Cardiac septum (tissue), 1 donor: ENCODE measurements around the gene SEC22B. TPM values are rescaled to one million over a fixed set of nuclear protein-coding genes. Genes with fewer than 3 reads are reported as not detected.
"Not testable (repeated sequence)": the region's sequence is repeated elsewhere in the genome, so short reads cannot be mapped to it uniquely, and the experiment has no call there.

Source experiments
- DNase-seq: peaks from one replicate; pipeline ENCODE4 v3.0.0-alpha.2; 2020; ENCODE audit warnings: low spot score
- intact Hi-C: fragments of 100-400 bp; cut with DNase I; formaldehyde crosslinking; loops from one replicate; pipeline ENCODE4 v1.14.0; 2022
- long read RNA-seq: library from polyadenylated mRNA; unstranded; transcript quantifications from one replicate; pipeline ENCODE4 v2.0.0, GENCODE V29; 2021
- total RNA-seq: library from RNA; stranded (reverse); fragmentation: NEBNext Ultra II Directional; extraction: Animal tissue kit (Norgen Biotek cat#: 25700); gene quantifications from one replicate; pipeline ENCODE4 v1.2.1, GENCODE V29; 2021
- donor health status: DM: no; HTN: no; CAD: no.

The SEC22B gene
- 18.4 TPM for total RNA-seq
- long read RNA-seq, full-length matches to known transcripts, result 51 of 65 reads
- long read RNA-seq, partial matches to known transcripts, result 3 of 65 reads
- long read RNA-seq, other reads (novel, unspliced or antisense), result 11 of 65 reads

- DNase-seq, result peak; percentile 96
- intact Hi-C loops, result no loop called here
Measured at GRCh38 chr1:120176092-120176855, at the start of gene SEC22B. SEC22B (minus strand) TSS chr1:120176520; CDS start chr1:120176381, 139 bp downstream.

- DNase-seq, intact Hi-C loops: not testable (repeated sequence)
Measured at GRCh38 chr1:120217933-120218332, 41.6 kb upstream of the SEC22B start.

GRCh38 chr1:120217175-120217929 is 41.0 kb upstream of the SEC22B start:
- intact Hi-C loops, DNase-seq: not testable (repeated sequence)

- DNase-seq, intact Hi-C loops: not testable (repeated sequence)
Measured at GRCh38 chr1:120213606-120214005, 37.3 kb upstream of the SEC22B start.

DNA sequence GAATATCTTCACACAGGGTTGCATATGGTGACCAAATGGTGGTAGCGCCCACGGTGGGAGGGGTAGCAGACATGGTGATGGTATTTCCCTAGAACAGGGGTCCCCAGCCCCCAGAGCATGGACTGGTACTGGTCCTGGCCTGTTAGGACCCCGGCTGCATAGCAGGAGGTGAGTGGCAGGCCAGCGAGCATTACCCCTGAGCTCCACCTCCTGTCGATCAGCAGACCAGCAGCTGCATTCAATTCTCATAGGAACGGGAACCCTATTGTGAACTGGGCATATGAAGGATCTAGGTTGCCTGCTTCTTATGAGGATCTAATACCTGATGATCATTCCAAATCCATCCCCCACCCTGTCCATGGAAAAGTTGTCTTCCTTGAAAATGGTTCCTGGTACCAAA is 34.4 kb upstream of the SEC22B start:
- DNase-seq, intact Hi-C loops: not testable (repeated sequence)

DNA sequence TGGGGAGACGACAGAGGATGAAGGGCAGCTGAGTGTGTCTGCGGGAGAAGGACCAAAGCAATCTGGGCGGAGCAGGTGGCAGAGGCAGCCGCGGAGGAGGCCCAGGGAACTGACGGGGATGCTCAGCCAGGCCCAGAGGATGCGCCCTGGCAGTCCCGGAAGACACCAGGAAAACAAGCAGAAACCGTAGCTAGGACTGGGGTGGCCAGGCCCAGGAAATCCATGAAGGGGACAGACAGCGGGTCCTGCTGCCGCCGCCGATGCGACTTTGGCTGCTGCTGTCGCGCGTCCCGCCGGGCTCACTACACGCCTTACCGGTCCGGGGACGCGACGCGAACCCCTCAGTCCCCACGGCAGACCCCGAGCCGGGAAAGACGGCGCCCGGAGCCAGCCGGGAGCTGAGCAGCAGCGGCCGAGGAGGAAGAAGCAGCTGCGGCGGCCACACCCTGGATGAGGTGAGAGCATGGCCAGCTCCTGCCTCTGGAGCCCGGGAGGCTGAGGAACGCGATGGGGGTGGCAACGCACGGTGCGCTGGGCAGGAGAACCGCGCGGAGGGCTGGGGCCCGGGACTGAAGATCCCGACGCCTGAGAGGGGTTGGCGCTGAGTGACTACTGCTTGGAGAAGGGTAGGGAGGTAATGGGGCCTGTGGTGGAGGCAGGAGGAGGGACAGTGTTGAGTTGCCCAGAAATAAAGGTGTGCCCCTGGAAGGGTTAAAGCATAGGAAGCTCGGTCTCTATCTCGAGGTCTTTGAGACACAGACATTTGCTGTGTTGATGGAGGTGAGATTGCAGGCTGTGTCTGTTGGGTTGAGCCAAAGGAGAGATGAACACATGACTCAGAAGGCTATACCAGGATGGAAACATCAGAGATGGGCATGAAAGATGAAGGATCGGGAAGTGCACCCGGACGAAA is 20.8 kb upstream of the SEC22B start:
- intact Hi-C loops, DNase-seq: not testable (repeated sequence)

DNA sequence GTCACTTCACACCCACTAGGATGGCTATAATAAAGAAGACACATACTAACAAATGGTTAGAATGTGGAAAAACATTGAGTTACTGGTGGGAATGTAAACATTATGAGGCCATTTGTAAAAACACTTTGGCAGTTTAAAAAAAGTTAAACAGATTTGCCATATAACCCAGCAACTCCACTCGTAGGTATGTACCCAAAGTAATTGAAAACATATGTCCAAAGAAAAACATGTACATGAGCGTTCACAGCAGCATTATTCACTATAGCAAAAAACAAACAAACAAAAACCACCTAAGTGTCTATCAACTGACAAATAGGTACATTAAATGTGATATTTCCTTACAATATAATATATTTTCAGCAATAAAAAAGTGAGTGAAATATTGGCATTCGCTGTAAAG is 12.3 kb upstream of the SEC22B start:
- DNase-seq, intact Hi-C loops: not testable (repeated sequence)

DNA sequence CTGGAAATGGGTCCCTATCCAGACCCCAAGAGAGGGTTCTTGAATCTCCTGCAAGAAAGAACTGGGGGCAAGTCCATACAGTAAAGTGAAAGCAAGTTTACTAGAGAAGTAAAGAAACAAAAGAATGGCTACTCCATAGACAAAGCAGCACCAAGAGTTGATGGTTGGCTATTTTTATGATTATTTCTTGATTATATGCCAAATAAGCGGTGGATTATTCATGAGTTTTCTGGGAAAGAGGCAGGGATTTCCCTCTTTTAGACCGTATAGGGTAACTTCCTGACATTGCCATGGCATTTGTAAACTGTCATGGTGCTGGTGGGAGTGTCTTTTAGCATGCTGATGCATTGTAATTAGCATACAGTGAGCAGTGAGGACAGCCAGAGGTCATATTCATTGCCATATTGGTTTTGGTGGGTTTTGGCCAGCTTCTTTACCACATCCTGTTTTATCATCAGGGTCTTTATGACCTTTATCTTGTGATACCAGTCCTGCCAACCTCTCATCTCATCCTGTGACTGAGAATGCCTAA is 5.9 kb upstream of the SEC22B start:
- DNase-seq, intact Hi-C loops: not testable (repeated sequence)

DNA sequence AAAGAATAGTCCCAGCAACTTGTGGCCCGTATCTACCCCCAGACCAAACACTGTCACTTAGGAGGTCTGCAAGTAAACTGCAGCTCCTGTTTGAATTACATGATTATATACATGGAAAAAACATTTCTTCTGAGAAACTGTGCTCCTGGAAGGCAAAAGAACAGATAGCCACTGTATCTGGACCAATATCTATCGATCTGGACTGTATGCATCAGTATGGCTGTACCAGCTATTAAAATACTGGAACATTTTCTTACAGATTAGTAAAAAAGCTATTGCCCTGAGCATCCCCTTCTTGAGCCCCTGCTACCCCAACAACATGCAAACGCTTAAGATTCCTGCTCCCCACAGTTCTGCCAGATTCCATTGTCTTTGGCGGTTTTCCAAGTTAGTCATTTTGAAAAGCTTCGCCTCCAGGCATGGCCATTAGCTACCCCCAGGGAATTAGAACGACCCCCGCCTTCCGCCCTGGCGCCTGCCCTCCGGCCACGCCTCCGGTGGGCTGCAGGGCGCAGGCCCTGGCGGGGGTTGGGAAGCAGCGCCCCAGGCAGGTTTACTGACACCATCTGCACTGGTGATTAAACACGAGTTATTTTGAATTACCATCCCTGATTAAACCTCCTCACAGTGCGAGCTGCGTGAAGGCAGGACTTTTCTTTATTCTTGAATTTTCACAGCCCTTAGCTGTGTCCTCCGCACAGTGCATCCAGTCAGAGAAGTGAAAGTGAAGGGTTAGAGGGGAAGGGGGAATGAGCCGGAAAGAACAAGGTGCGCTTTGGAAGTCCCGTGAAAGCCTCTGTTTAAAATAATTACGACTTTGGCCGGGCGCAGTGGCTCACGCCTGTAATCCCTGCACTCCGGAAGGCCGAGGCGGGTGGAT is 3.7 kb upstream of the SEC22B start:
- DNase-seq, intact Hi-C loops: not testable (repeated sequence)

DNA sequence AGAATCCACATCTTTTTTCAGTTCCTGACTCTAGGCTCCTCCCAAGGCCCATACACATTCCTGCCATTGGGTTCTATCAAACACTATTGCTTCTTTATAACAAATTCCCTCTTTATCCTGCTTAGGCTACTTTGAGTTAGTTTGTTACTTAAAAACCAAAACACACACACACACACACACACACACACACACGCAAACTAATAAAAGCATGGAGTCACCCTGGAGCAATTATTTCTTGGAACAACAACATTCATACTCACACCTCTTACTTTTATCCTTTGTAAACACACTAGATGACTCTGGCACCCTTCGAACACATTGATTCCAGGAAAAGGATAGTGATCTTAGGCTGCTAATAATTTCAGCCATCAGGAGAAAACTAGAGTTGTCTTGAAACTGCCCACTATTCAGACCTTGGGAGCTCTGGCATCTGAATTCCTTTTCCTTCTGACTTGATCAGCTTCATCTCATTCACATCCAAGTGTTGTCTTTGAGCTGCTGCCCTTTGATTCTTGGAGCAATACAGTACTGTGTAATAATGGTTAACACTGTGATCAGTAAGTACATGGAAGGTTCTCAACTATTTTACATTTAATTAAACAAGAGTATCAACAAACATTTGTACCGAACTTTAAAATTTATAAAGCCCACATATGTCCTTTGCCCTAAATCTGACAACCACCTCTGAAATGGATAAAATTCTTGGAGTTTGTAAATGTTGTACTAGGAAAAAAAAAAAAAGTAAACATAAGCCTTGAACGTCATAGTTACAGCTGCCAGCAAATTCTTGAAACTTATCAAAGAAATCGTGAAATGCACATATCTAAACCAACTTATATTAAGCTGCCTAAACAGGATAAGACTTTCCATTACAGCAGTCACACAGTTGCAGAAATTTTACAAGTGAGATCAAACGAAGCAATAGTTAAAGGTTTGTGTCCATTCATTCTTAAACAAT is 2.8 kb upstream of the SEC22B start:
- intact Hi-C loops, result no loop called here
- no peak for DNase-seq

DNA sequence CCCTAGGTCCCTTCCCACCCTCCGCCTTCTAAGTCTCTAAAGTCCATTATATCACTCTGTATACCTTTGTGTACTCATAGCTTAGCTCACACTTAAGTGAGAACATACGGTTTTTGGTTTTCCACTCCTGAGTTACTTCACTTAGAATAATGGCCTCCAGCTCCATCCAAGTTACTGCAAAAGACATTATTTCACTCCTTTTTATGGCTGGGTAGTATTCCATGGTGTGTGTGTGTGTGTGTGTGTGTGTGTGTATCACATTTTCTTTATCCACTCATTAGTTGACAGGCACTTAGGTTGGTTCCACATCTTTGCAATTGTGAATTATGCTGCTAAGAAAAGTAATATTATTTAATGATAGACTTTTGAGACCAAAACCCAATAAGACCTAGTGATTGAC is 1.7 kb upstream of the SEC22B start:
- DNase-seq, intact Hi-C loops: not testable (repeated sequence)

- DNase-seq, intact Hi-C loops: not testable (repeated sequence)
Measured at GRCh38 chr1:120175688-120176087, 632 bp downstream of the SEC22B start.

DNA sequence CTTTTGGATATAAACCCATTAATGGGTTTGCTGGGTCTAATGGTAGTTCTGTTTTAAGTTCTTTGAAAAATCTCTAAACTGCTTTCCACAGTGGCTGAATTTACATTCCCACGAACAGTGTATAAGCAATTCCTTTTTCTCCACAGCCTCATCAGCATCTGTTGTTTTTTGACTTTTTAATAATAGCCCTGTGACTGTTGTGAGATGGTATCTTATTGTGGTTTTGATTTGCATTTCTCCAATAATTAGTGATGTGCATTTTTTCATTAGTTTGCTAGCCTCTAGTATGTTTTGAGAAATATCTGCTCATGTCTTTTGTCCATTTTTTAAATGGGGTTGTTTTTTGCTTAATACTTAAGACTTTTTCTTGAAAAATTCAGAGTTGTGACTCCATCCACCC is 11.6 kb downstream of the SEC22B start:
- intact Hi-C loops, DNase-seq: not testable (repeated sequence)

DNA sequence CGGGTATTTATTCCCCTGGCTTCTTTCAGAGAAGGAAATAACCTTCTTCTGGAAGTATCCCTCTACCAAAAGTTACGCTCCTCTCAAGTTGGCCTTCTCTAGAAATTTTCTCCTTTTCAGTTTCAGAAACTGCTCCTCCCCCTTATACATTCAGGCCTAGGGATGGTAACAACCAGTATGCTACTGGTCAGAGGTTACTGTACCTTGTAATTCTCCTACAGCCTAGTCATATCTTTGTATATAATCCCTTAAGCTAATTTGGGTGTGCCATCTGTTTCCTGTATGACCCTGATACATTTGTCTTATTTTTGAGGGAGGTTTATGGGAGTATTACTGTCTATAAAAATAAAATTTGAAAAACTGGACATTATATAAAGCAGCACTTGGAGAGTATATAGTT is 14.3 kb downstream of the SEC22B start:
- DNase-seq, intact Hi-C loops: not testable (repeated sequence)

GRCh38 chr1:120158495-120158894 is 17.8 kb downstream of the SEC22B start:
- DNase-seq, intact Hi-C loops: not testable (repeated sequence)

- DNase-seq, intact Hi-C loops: not testable (repeated sequence)
Measured at GRCh38 chr1:120158086-120158485, 18.2 kb downstream of the SEC22B start.
